HG03432 (cell line): ENCODE results near the gene ERF.
A peak's percentile ranks its signal among the peaks of the same experiment; 100 is the strongest.

Source experiments
- ATAC-seq: cut with Tn5 transposase; IDR thresholded peaks from one replicate; pipeline ENCODE4 v1.9.1; 2021; ENCODE audit warnings: mild to moderate bottlenecking, moderate library complexity; ENCODE audit not compliant: unreplicated experiment

ERF gene

GRCh38 chr19:42242512-42243409, 12.2 kb downstream of the ERF start, which contains the start of gene GSK3A:
Gene GSK3A, minus strand, starts transcription at chr19:42242602. Its CDS starts 137 bp downstream, at chr19:42242465.
- ATAC-seq = peak; percentile 61

GRCh38 chr19:42242069-42242511, 12.8 kb downstream of the ERF start:
- peak; percentile 0 for ATAC-seq

- no peak for ATAC-seq
These were observed 13.6 kb downstream of the ERF start for GRCh38 chr19:42241279-42241678.

- ATAC-seq = no peak
These were observed 15.2 kb downstream of the ERF start for GRCh38 chr19:42239544-42240220.

- no peak for ATAC-seq
These were observed 19.7 kb downstream of the ERF start for GRCh38 chr19:42235181-42235580.

GRCh38 chr19:42234364-42234763, 20.6 kb downstream of the ERF start:
- ATAC-seq = no peak

- no peak for ATAC-seq
These were observed 21.1 kb downstream of the ERF start for GRCh38 chr19:42233678-42234292.

GRCh38 chr19:42233106-42233505, 21.8 kb downstream of the ERF start:
- ATAC-seq = no peak

- no peak for ATAC-seq
These were observed 22.5 kb downstream of the ERF start for GRCh38 chr19:42232435-42232834.

- no peak for ATAC-seq
These were observed 24.4 kb downstream of the ERF start for GRCh38 chr19:42230571-42230970.

GRCh38 chr19:42229855-42230351, 25.0 kb downstream of the ERF start:
- ATAC-seq = no peak

GRCh38 chr19:42229301-42229854, 25.6 kb downstream of the ERF start:
- no peak for ATAC-seq

- ATAC-seq = no peak
These were observed 26.3 kb downstream of the ERF start for GRCh38 chr19:42228641-42229040.

- no peak for ATAC-seq
These were observed 28.0 kb downstream of the ERF start for GRCh38 chr19:42226886-42227285.

- no peak for ATAC-seq
These were observed 29.1 kb downstream of the ERF start for GRCh38 chr19:42225718-42226292.

GRCh38 chr19:42224940-42225717, 29.8 kb downstream of the ERF start:
- ATAC-seq = no peak

GRCh38 chr19:42220751-42221097, 34.2 kb downstream of the ERF start:
- no peak for ATAC-seq

GRCh38 chr19:42219812-42220750, 34.8 kb downstream of the ERF start, which contains the start of gene ZNF526:
Gene ZNF526, plus strand, starts transcription at chr19:42220312. Its CDS starts 4,092 bp downstream, at chr19:42224404.
- ATAC-seq = peak; percentile 74
